Measurements from ENCODE around the gene DYNLT2B. TPM values are rescaled to one million over a fixed set of nuclear protein-coding genes. Genes with fewer than 3 reads are reported as not detected.

The DYNLT2B gene
- total RNA-seq, 4 donors from 2014 or later = 2.4 to 4.4 (median 3.7) TPM; not detected in 1

DNA sequence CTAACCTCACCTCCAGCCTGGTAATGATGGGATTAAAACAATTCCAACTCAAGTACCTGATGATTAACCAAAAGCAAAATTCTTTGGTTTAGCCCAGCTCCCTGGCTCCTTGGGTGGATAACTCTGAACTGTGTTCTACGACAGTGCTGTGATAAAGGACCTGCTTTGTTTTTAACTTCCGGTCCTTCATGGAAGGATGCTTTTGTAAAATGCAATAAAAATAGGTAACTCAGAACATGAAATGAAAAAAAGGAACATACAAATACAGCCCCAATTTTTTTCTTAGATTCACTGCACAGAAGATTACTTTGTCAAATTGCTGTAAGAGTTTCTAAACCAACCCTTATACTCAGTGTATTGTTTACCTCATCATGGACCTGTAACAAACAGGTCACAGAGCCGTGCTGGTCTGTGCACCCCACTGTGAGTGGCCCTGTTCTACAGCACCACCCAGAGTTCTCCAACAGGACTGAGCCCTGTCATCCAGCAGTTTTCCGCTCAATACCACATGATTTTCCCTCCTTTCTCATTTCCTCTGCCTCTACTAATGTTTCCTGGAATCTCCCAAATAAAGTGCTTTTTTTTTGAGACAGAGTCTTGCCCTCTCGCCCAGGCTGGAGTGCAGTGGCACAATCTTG lies 25.6 kb downstream of the DYNLT2B start:
- in situ Hi-C loops (cut with MboI; ENCODE audit: low pct_ligation_motif_present in 1 of 4, low pct_unique_long_range_greater_than_20kb in 1 of 4, low sequenced_read_pairs in 3 of 4) (no loop called here), intact Hi-C loops (cut with DNase I; ENCODE audit: low total_unique reads) (no loop called here)
- Histone ChIP-seq H3K9me3 (no peaks in the 10 kb centered on the region), H3K36me3 (no peaks in the 10 kb centered on the region), H3K4me3 (no peak overlapping the region), H3K27me3 (no peaks in the 10 kb centered on the region), H3K27ac (no peak overlapping the region), H3K4me1 (peaks cover 0 to 6% (median 2%) of the 10 kb centered on the region in 4 donors)
- TF ChIP-seq EP300 (IDR thresholded peaks at IDR 0.05; ENCODE audit: low read depth) (no peak), CTCF (IDR thresholded peaks at IDR 0.05) (no peak), POLR2A (IDR thresholded peaks at IDR 0.05) (no peak)
- 83 to 88% methylated on average over 3 to 5 of the region's 5 CpGs for whole genome bisulfite sequencing, 2 donors (ENCODE audit: low coverage in 1 of 2)
- DNase-seq = no peak

GRCh38 chr3:196288141-196288460 lies 29.9 kb downstream of the DYNLT2B start:
- DNase-seq = no peak
- intact Hi-C loops (cut with DNase I; ENCODE audit: low total_unique reads) (no loop called here), in situ Hi-C loops (cut with MboI; ENCODE audit: low pct_ligation_motif_present in 1 of 4, low pct_unique_long_range_greater_than_20kb in 1 of 4, low sequenced_read_pairs in 3 of 4) (no loop called here)
- no peaks in the 10 kb centered on the region for H3K36me3 ChIP-seq
- no peaks in the 10 kb centered on the region for H3K9me3 ChIP-seq
- 1 to 4% methylated on average over 2 to 12 of the region's 17 CpGs for WGBS, 2 donors (ENCODE audit: low coverage in 1 of 2)
- TF ChIP-seq EP300 (IDR thresholded peaks at IDR 0.05; ENCODE audit: low read depth) = no peak
- no peak for TF ChIP-seq POLR2AphosphoS5 (IDR thresholded peaks at IDR 0.05)
- no peak for TF ChIP-seq POLR2A (IDR thresholded peaks at IDR 0.05)
- TF ChIP-seq CTCF (IDR thresholded peaks at IDR 0.05) = no peak
- H3K27me3 ChIP-seq = no peaks in the 10 kb centered on the region
- peak overlapping the region; percentile 46 to 82 (median 71) for H3K4me3 ChIP-seq
- peak overlapping the region; percentile 86 to 97 (median 94) for H3K27ac ChIP-seq
- peaks cover 12 to 37% (median 16%) of the 10 kb centered on the region in 4 donors for H3K4me1 ChIP-seq

DNA sequence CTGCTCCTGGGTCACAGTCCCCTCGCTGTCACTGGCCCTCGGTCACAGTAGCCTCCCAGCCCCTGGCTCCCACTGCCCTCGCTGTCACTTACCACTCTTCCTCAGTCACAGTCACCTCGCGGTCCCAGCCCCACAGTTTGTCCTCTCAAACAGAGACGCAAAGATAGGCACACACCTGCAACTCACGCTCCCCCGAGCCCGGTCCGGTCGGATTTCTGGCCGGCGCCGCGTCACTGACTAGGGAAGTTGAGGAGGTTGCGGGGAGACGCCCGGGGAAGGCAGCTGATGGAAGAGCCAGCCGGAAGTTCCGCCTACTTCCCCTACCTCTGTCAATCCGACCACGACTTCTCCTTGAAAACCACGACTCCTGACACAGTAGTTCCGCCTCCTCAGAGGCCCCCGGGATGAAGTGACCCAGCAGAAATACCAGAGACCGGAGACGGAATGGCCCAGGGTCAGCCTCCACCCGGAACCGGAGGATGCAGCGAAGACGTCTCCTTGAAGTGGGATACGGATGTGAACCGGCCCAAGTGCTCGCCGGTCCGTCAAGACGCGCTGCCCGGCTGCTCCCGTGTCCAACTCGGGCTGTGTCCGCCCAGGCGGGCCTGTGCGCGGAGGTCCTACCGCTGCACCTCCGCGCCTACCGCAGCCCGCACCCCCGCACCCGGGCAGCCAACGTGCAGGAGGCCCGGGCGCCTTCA lies 30.4 kb downstream of the DYNLT2B start, which contains the start of gene PCYT1A:
Gene PCYT1A (minus strand): TSS at position 287 of the 701 bp plus-strand sequence. CDS start 17,195 bp downstream, outside the sequence.
- peak; percentile 79 to 94 (median 91) for TF ChIP-seq POLR2AphosphoS5 (IDR thresholded peaks at IDR 0.05)
- peak; percentile 90 for TF ChIP-seq POLR2A (IDR thresholded peaks at IDR 0.05)
- no peak for TF ChIP-seq CTCF (IDR thresholded peaks at IDR 0.05)
- TF ChIP-seq EP300 (IDR thresholded peaks at IDR 0.05; ENCODE audit: low read depth) = no peak
- Histone ChIP-seq H3K4me1 (peaks cover 12 to 37% (median 16%) of the 10 kb centered on the region in 4 donors), H3K27ac (peak within 1 kb of the TSS; percentile 86 to 97 (median 94)), H3K9me3 (no peaks in the 10 kb centered on the region), H3K36me3 (no peaks in the 10 kb centered on the region), H3K27me3 (no peaks in the 10 kb centered on the region), H3K4me3 (peak within 1 kb of the TSS; percentile 46 to 82 (median 71))
- intact Hi-C loops (cut with DNase I; ENCODE audit: low total_unique reads) (no loop called here), in situ Hi-C loops (cut with MboI; ENCODE audit: low pct_ligation_motif_present in 1 of 4, low pct_unique_long_range_greater_than_20kb in 1 of 4, low sequenced_read_pairs in 3 of 4) (no loop called here)
- WGBS, 2 donors (ENCODE audit: low coverage in 1 of 2) = 0% methylated on average over 53 of the region's 55 CpGs; no CpG with 5 or more reads in 1 of the 2 donors
- DNase-seq = peak; percentile 92

DNA sequence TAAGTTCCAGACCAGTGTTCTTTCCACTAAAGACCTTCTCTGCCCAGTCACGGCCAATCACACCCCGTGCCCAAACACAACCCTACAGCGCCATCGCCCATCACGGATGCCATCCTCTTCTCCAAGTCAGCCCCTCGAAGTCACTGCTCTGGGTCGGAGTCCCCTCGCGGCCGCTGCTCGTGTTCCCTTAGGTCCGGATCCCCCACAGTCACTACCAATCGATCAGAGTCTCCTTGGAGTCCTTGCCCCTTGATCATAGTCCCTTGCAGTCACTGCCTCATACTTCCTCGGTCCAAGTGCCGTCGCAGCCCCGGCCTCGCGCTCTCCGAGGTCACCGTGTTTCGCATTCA lies 31.0 kb downstream of the DYNLT2B start:
- Histone ChIP-seq H3K27me3 (no peaks in the 10 kb centered on the region), H3K27ac (peak overlapping the region; percentile 86 to 97 (median 94)), H3K36me3 (no peaks in the 10 kb centered on the region), H3K4me1 (peaks cover 12 to 37% (median 16%) of the 10 kb centered on the region in 4 donors), H3K4me3 (peak overlapping the region; percentile 46 to 82 (median 71)), H3K9me3 (no peaks in the 10 kb centered on the region)
- TF ChIP-seq POLR2AphosphoS5 (IDR thresholded peaks at IDR 0.05) (no peak), POLR2A (IDR thresholded peaks at IDR 0.05) (no peak), CTCF (IDR thresholded peaks at IDR 0.05) (no peak), EP300 (IDR thresholded peaks at IDR 0.05; ENCODE audit: low read depth) (no peak)
- intact Hi-C loops (cut with DNase I; ENCODE audit: low total_unique reads) = no loop called here
- 0 to 1% methylated on average over 6 to 21 of the region's 22 CpGs for WGBS, 2 donors (ENCODE audit: low coverage in 1 of 2)
- DNase-seq = no peak
- in situ Hi-C loops (cut with MboI; ENCODE audit: low pct_ligation_motif_present in 1 of 4, low pct_unique_long_range_greater_than_20kb in 1 of 4, low sequenced_read_pairs in 3 of 4) = no loop called here

All from transverse colon (tissue), 4 donors.